Smooth muscle cell (in vitro differentiated cells): ENCODE data around the gene CEP89. TPM values are rescaled to one million over a fixed set of nuclear protein-coding genes. Genes with fewer than 3 reads are reported as not detected.
A peak's percentile ranks its signal among the peaks of the same experiment; 100 is the strongest.

Experiments
- DNase-seq: peaks from one replicate; lab custom pipeline; 2025; ENCODE audit not compliant: unreplicated experiment; lab: John Stamatoyannopoulos, UW
- H2AFZ ChIP-seq: fragments of 200-600 bp; sonication (generic); 2 replicates; pipeline ENCODE4 v1.6.0; 2016; ENCODE audit warnings: antibody characterized with exemption, low read depth, mild to moderate bottlenecking
- H3F3A ChIP-seq: fragments of 200-600 bp; sonication (generic); 2 replicates; pipeline ENCODE4 v1.6.0; 2017; ENCODE audit warnings: antibody characterized with exemption, low read depth
- H3K27ac ChIP-seq: fragments of 200-600 bp; sonication (generic); 2 replicates; pipeline ENCODE4 v1.5.1; 2016; ENCODE audit warnings: low read depth, mild to moderate bottlenecking
- H3K27me3 ChIP-seq: fragments of 200-600 bp; sonication (generic); 2 replicates; pipeline ENCODE4 v1.6.1; 2016; ENCODE audit warnings: low read depth, mild to moderate bottlenecking
- H3K36me3 ChIP-seq: fragments of 200-600 bp; sonication (generic); 2 replicates; pipeline ENCODE4 v1.5.1; 2016; ENCODE audit warnings: low read depth
- H3K4me1 ChIP-seq: fragments of 200-600 bp; sonication (generic); 2 replicates; pipeline ENCODE4 v1.5.1; 2016; ENCODE audit warnings: low read depth
- H3K4me2 ChIP-seq: fragments of 200-600 bp; sonication (generic); 2 replicates; pipeline ENCODE4 v1.6.0; 2016; ENCODE audit warnings: mild to moderate bottlenecking
- H3K4me3 ChIP-seq: fragments of 200-600 bp; sonication (generic); 2 replicates; pipeline ENCODE4 v1.5.1; 2016; ENCODE audit warnings: mild to moderate bottlenecking
- H3K79me2 ChIP-seq: fragments of 200-600 bp; sonication (generic); 2 replicates; pipeline ENCODE4 v1.6.0; 2016; ENCODE audit warnings: low read depth, mild to moderate bottlenecking
- H3K9ac ChIP-seq: fragments of 200-600 bp; sonication (generic); 2 replicates; pipeline ENCODE4 v1.6.0; 2016; ENCODE audit warnings: low read depth
- H3K9me3 ChIP-seq: fragments of 200-600 bp; sonication (generic); replicated peaks from 2 replicates; pipeline ENCODE4 v1.5.1; 2016; ENCODE audit warnings: low read depth
- H4K20me1 ChIP-seq: fragments of 200-600 bp; sonication (generic); 2 replicates; pipeline ENCODE4 v1.6.0; 2016; ENCODE audit warnings: low read depth
- WGBS: methylation state at CpG from one replicate; pipeline ENCODE4 v1.1.7; 2016; ENCODE audit warnings: low lambda C conversion rate; 5-methylcytosine and 5-hydroxymethylcytosine counted together
- polyA plus RNA-seq: library from polyadenylated mRNA; unstranded; fragments of >200 nt; fragmentation: Nextera tagmentation; extraction: Ambion mirVana; gene quantifications from 2 replicates; pipeline ENCODE4 v1.2.1, GENCODE V29; 2016
- total RNA-seq: library from RNA; depleted of rRNA; stranded (reverse); fragments of >200 nt; gene quantifications from 2 replicates; pipeline ENCODE4 v1.2.3, GENCODE V29; 2014
- TF ChIP-seq, protein P1 (sequence below): fragments of 200-600 bp; sonication (generic); IDR thresholded peaks from 2 replicates; pipeline ENCODE4 v1.5.1; 2017; ENCODE audit warnings: borderline replicate concordance, mild to moderate bottlenecking, antibody characterized with exemption; ENCODE audit not compliant: insufficient read depth, poor library complexity, severe bottlenecking

Gene CEP89
- total and polyA plus RNA-seq, 2 experiments from 2014 or later = 11.7 to 19.6 TPM

GRCh38 chr19:32879741-32880140 is 92.0 kb downstream of the CEP89 start:
- H3K4me1 ChIP-seq = no peaks in the 10 kb centered on the region
- no peaks in the 10 kb centered on the region for H3K27me3 ChIP-seq
- no peak for DNase-seq
- H3K9me3 ChIP-seq = no peaks in the 10 kb centered on the region
- H3K79me2 ChIP-seq = no peaks in the 10 kb centered on the region
- no peak overlapping the region for H3K27ac ChIP-seq
- H3F3A ChIP-seq = no peaks in the 10 kb centered on the region
- no peaks in the 10 kb centered on the region for H4K20me1 ChIP-seq
- no peak overlapping the region for H3K4me3 ChIP-seq
- H2AFZ ChIP-seq = no peak overlapping the region
- H3K4me2 ChIP-seq = no peak overlapping the region
- TF ChIP-seq, protein P1, sequence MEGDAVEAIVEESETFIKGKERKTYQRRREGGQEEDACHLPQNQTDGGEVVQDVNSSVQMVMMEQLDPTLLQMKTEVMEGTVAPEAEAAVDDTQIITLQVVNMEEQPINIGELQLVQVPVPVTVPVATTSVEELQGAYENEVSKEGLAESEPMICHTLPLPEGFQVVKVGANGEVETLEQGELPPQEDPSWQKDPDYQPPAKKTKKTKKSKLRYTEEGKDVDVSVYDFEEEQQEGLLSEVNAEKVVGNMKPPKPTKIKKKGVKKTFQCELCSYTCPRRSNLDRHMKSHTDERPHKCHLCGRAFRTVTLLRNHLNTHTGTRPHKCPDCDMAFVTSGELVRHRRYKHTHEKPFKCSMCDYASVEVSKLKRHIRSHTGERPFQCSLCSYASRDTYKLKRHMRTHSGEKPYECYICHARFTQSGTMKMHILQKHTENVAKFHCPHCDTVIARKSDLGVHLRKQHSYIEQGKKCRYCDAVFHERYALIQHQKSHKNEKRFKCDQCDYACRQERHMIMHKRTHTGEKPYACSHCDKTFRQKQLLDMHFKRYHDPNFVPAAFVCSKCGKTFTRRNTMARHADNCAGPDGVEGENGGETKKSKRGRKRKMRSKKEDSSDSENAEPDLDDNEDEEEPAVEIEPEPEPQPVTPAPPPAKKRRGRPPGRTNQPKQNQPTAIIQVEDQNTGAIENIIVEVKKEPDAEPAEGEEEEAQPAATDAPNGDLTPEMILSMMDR = no peak
- 91% methylated on average over 8 of the region's 8 CpGs for WGBS
- H3K9ac ChIP-seq = no peak overlapping the region
- no peaks in the 10 kb centered on the region for H3K36me3 ChIP-seq

GRCh38 chr19:32878988-32879387 is 92.8 kb downstream of the CEP89 start:
- Histone ChIP-seq H3K27me3 (no peaks in the 10 kb centered on the region), H4K20me1 (no peaks in the 10 kb centered on the region), H3K9ac (no peak overlapping the region), H3K36me3 (no peaks in the 10 kb centered on the region), H3K27ac (no peak overlapping the region), H3F3A (no peaks in the 10 kb centered on the region), H3K4me3 (no peak overlapping the region), H3K4me2 (no peak overlapping the region), H2AFZ (no peak overlapping the region), H3K79me2 (no peaks in the 10 kb centered on the region), H3K4me1 (no peaks in the 10 kb centered on the region), H3K9me3 (no peaks in the 10 kb centered on the region)
- WGBS = 99% methylated on average over 12 of the region's 12 CpGs
- TF ChIP-seq, protein P1 = no peak
- DNase-seq = no peak

- no peak for DNase-seq
- H3K27me3 ChIP-seq = no peaks in the 10 kb centered on the region
- no peaks in the 10 kb centered on the region for H3K79me2 ChIP-seq
- no peaks in the 10 kb centered on the region for H3K36me3 ChIP-seq
- no peak overlapping the region for H3K27ac ChIP-seq
- H3K4me3 ChIP-seq = no peak overlapping the region
- H3K4me2 ChIP-seq = no peak overlapping the region
- no peak overlapping the region for H3K9ac ChIP-seq
- no peaks in the 10 kb centered on the region for H3F3A ChIP-seq
- H2AFZ ChIP-seq = no peak overlapping the region
- TF ChIP-seq, protein P1 = no peak
- H4K20me1 ChIP-seq = no peaks in the 10 kb centered on the region
- H3K4me1 ChIP-seq = no peaks in the 10 kb centered on the region
- no peaks in the 10 kb centered on the region for H3K9me3 ChIP-seq
- WGBS = 91% methylated on average over 14 of the region's 14 CpGs
Observed at GRCh38 chr19:32877977-32878745, 93.6 kb downstream of the CEP89 start.

DNA sequence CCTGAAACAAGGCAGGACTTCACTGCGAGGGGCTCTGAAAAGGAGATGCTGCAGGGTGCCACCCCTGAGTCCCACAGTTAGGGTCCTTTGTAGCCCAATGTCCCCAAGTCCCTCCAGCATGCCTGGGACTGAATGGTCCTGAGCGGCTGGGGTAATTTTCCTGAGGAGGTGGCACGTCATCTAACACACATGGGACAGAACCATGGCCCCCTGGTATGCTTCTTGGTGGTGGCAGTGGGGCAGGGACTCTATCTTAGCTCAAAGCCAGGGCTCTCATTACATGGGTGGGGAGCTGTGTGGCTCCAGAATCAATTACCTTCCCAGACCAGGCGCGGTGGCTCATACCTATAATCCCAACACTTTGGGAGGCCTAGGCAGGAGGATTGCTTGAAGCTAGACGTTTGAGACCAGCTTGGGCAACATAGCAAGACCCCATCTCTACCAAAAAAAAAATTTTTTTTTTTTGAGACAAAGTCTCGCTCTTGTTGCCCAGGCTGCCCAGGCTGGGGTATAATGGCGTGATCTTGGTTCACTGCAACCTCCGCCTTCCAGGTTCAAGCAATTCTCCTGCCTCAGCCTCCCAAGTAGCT is 94.3 kb downstream of the CEP89 start:
- no peak for DNase-seq
- H3K79me2 ChIP-seq = no peaks in the 10 kb centered on the region
- no peaks in the 10 kb centered on the region for H4K20me1 ChIP-seq
- H3K36me3 ChIP-seq = no peaks in the 10 kb centered on the region
- H3K27ac ChIP-seq = peak overlapping the region; percentile 55
- H3F3A ChIP-seq = no peaks in the 10 kb centered on the region
- H2AFZ ChIP-seq = no peak overlapping the region
- TF ChIP-seq, protein P1 = no peak
- H3K4me3 ChIP-seq = no peak overlapping the region
- no peak overlapping the region for H3K4me2 ChIP-seq
- no peaks in the 10 kb centered on the region for H3K9me3 ChIP-seq
- WGBS = 96% methylated on average over 9 of the region's 9 CpGs
- no peaks in the 10 kb centered on the region for H3K27me3 ChIP-seq
- peak overlapping the region; percentile 33 for H3K9ac ChIP-seq
- H3K4me1 ChIP-seq = no peaks in the 10 kb centered on the region
